Endothelial cell of umbilical vein (primary cell): ENCODE results near the gene PDE3A. TPM values are rescaled to one million over a fixed set of nuclear protein-coding genes. Genes with fewer than 3 reads are reported as not detected.
A peak's percentile ranks its signal among the peaks of the same experiment; 100 is the strongest.

ENCODE experiments used
- BruUV-seq: library from RNA; stranded (reverse); fragments of 400-500 nt; replicated peaks from 2 replicates; lab custom pipeline; 2021; lab: Mats Ljungman, UMichigan
- CTCF ChIA-PET: fragments of 300-600, 350-600 bp; sonication (Branson Sonifier 250); formaldehyde crosslinking; loops from one replicate; lab custom pipeline; 2021; ENCODE audit warnings: antibody characterized with exemption, inconsistent platforms; lab: Charles Lee
- POLR2A ChIA-PET: fragments of 300-600, 350-600 bp; sonication (Branson Sonifier 250); formaldehyde crosslinking; loops from one replicate; lab custom pipeline; 2021; ENCODE audit warnings: antibody characterized with exemption, inconsistent platforms; lab: Charles Lee
- DNase-seq: peaks from one replicate; pipeline ENCODE4 v3.0.0-alpha.2; 2011; ENCODE audit warnings: low read depth, low spot score
- FAIRE-seq: peaks from 2 replicates; lab custom pipeline; 2011; peaks lifted over from hg19 to GRCh38; lab: Jason Lieb, UNC
- H2AFZ ChIP-seq: 2 replicates; pipeline ENCODE4 v1.6.0; 2012; ENCODE audit warnings: low read depth, low read length, control low read depth, inconsistent platforms
- H3K27ac ChIP-seq: 2 replicates; pipeline ENCODE4 v1.5.1; 2011; ENCODE audit warnings: low read depth, mild to moderate bottlenecking, control low read depth, low read length, moderate library complexity; ENCODE audit not compliant: insufficient read depth
- H3K27me3 ChIP-seq, 2 experiments: 2 replicates each; pipeline versions ENCODE4 v1.6.0 to v1.6.1; 2011; ENCODE audit warnings: low read length in 2 of 2, mixed read lengths in 1 of 2; ENCODE audit not compliant: control insufficient read depth in 2 of 2, insufficient read depth in 2 of 2
- H3K36me3 ChIP-seq, 2 experiments: 2 replicates in 1 of 2; 3 replicates in 1 of 2; pipeline ENCODE4 v1.5.1; 2011; ENCODE audit warnings: low read length in 2 of 2, mild to moderate bottlenecking in 1 of 2, moderate library complexity in 1 of 2; ENCODE audit not compliant: control insufficient read depth in 2 of 2, insufficient read depth in 2 of 2; ENCODE audit errors: extremely low read depth in 1 of 2
- H3K4me1 ChIP-seq: 3 replicates; pipeline ENCODE4 v1.5.1; 2011; ENCODE audit warnings: mild to moderate bottlenecking, low read length; ENCODE audit not compliant: control insufficient read depth, insufficient read depth; ENCODE audit errors: extremely low read depth
- H3K4me2 ChIP-seq: 2 replicates; pipeline ENCODE4 v1.6.1; 2011; ENCODE audit warnings: low read length, control low read depth, mixed read lengths; ENCODE audit not compliant: insufficient read depth
- H3K4me3 ChIP-seq, 3 experiments: fragments of 200-600 bp in 1 of 3; sonication (generic), shearing (Covaris generic) in 1 of 3; replicated peaks in 1 of 3; 2 replicates each; pipeline ENCODE4 v1.5.1; 2011 to 2016; ENCODE audit warnings: control low read depth in 3 of 3, low read length in 3 of 3, mild to moderate bottlenecking in 2 of 3, inconsistent platforms in 1 of 3, low read depth in 1 of 3, moderate library complexity in 1 of 3; ENCODE audit not compliant: insufficient read depth in 1 of 3
- H3K79me2 ChIP-seq: 2 replicates; pipeline ENCODE4 v1.6.0; 2012; ENCODE audit warnings: low read length, inconsistent platforms; ENCODE audit not compliant: control insufficient read depth, insufficient read depth
- H3K9ac ChIP-seq: replicated peaks from 2 replicates; pipeline ENCODE3; 2011; ENCODE audit warnings: low read length, control low read depth; ENCODE audit not compliant: insufficient read depth; ENCODE audit errors: extremely low read depth
- H3K9me1 ChIP-seq: replicated peaks from 3 replicates; pipeline ENCODE4 v1.6.0; 2011; ENCODE audit warnings: mild to moderate bottlenecking, low read length; ENCODE audit not compliant: control insufficient read depth, insufficient read depth; ENCODE audit errors: extremely low read depth
- H3K9me3 ChIP-seq: replicated peaks from 2 replicates; pipeline ENCODE4 v1.5.1; 2012; ENCODE audit warnings: low read length, inconsistent platforms; ENCODE audit not compliant: control insufficient read depth, insufficient read depth
- H4K20me1 ChIP-seq: replicated peaks from 2 replicates; pipeline ENCODE3; 2011; ENCODE audit warnings: mild to moderate bottlenecking, low read length; ENCODE audit not compliant: control insufficient read depth, insufficient read depth; ENCODE audit errors: extremely low read depth
- EZH2 ChIP-seq: IDR thresholded peaks from 2 replicates; pipeline ENCODE4 v1.6.1; 2012; ENCODE audit warnings: borderline replicate concordance, low read depth, mild to moderate bottlenecking, moderate library complexity, low read length, inconsistent platforms; ENCODE audit not compliant: severe bottlenecking
- FOS ChIP-seq: IDR thresholded peaks from 2 replicates; pipeline ENCODE4 v1.6.1; 2011; ENCODE audit warnings: mild to moderate bottlenecking, low read length, moderate library complexity, borderline replicate concordance; ENCODE audit not compliant: insufficient read depth
- GATA2 ChIP-seq: IDR thresholded peaks from 2 replicates; pipeline ENCODE4 v1.7.0; 2011; ENCODE audit warnings: low read depth, mild to moderate bottlenecking, moderate library complexity, mixed read lengths, low read length; ENCODE audit not compliant: insufficient read length, insufficient read depth
- JUN ChIP-seq: IDR thresholded peaks from 2 replicates; pipeline ENCODE4 v1.6.1; 2011; ENCODE audit warnings: borderline replicate concordance, low read depth; ENCODE audit not compliant: insufficient read length, insufficient read depth
- POLR2A ChIP-seq: IDR thresholded peaks from 2 replicates; pipeline ENCODE4 v1.6.1; 2012; ENCODE audit warnings: low read depth, mild to moderate bottlenecking, control low read depth, low read length
- POLR2AphosphoS5 ChIP-seq: IDR thresholded peaks from 2 replicates; pipeline ENCODE4 v1.6.1; 2012; ENCODE audit warnings: low read depth, mild to moderate bottlenecking, control low read depth, low read length, moderate library complexity; ENCODE audit not compliant: insufficient read depth
- dilution Hi-C: fragments of 300-500 bp; cut with MboI; formaldehyde crosslinking; loops from one replicate; pipeline ENCODE4 v1.15.0; 2019; ENCODE audit warnings: low sequenced_read_pairs; ENCODE audit not compliant: extremely low pct_ligation_motif_present
- intact Hi-C: fragments of 100-400 bp; cut with micrococcal nuclease; formaldehyde crosslinking; loops from one replicate; pipeline ENCODE4 v1.10.0; 2022
- polyA plus RNA-seq, 4 experiments: library from polyadenylated mRNA; depleted of rRNA in 3 of 4; stranded (reverse) in 3 of 4; unstranded in 1 of 4; fragments of >200 nt; gene quantifications; 2 replicates each; pipeline versions ENCODE4 v1.2.1 to v1.2.3, GENCODE V29; 2011 to 2012; ENCODE audit warnings: missing spikeins in 1 of 4
- total RNA-seq: library from RNA; stranded (reverse); gene quantifications from 2 replicates; pipeline ENCODE4 v1.2.3, GENCODE V29; 2021
- TF ChIP-seq, protein P1 (sequence below): IDR thresholded peaks from 2 replicates; pipeline ENCODE4 v1.6.1; 2011; ENCODE audit not compliant: insufficient read depth, insufficient read length
- TF ChIP-seq, protein P2 (sequence below), 2 donors: IDR thresholded peaks; 1 replicate in 1 of 2; 2 replicates in 1 of 2; pipeline ENCODE4 v1.5.1; 2011; ENCODE audit warnings: low read length in 2 of 2, mild to moderate bottlenecking in 2 of 2, moderate library complexity in 2 of 2, control low read depth in 1 of 2, inconsistent platforms in 1 of 2, low read depth in 1 of 2; ENCODE audit not compliant: insufficient read depth in 1 of 2; ENCODE audit errors: extremely low read depth in 1 of 2

The PDE3A gene
- total and polyA plus RNA-seq, 2 donors (not counting 3 experiments of a cell fraction or from before 2014, with no cell fraction given): 14.0 to 27.4 TPM

DNA sequence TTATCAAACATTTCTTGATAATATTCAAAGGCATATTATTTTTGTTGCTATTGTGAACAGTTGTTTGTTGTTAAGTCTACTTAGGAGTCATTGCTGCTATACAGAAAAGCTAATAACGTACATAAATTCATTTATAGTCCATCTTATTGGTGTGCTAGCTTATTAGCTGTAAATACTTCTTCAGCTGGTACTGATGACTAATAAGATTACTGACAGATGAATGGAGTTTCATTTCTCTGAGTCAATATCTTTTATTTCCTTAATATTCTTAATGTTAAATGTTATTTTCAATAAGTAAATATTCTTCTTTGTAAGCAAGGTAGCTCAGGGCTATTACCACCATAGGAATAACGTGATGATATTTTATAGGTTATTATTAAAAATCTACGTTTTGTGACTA, 187.4 kb downstream of the PDE3A start:
- Histone ChIP-seq H3K27ac (no peak overlapping the region), H3K9ac (no peak overlapping the region), H3K79me2 (peaks cover 1% of the 10 kb centered on the region), H3K4me1 (peaks cover 11% of the 10 kb centered on the region), H4K20me1 (no peaks in the 10 kb centered on the region), H3K4me3 (no peak overlapping the region), H3K4me2 (peak overlapping the region; percentile 17), H2AFZ (no peak overlapping the region), H3K9me3 (no peaks in the 10 kb centered on the region), H3K27me3 (no peaks in the 10 kb centered on the region), H3K9me1 (no peaks in the 10 kb centered on the region), H3K36me3 (no peaks in the 10 kb centered on the region)
- ChIA-PET POLR2A (no interaction called here), CTCF (interaction anchor here (1.3 to 7.6 kb wide), 3 partner anchors 7 to 11 kb away, joined by 4 to 70 read pairs (median 5); no protein-coding TSS in a partner anchor)
- no TSS peak for BruUV-seq
- TF ChIP-seq, protein P1, sequence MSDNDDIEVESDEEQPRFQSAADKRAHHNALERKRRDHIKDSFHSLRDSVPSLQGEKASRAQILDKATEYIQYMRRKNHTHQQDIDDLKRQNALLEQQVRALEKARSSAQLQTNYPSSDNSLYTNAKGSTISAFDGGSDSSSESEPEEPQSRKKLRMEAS: no peak
- peak; percentile 26 for TF ChIP-seq FOS
- dilution Hi-C loops (no loop called here), intact Hi-C loops (no loop called here)
- DNase-seq: peak; percentile 37
- FAIRE-seq: no peak

DNA sequence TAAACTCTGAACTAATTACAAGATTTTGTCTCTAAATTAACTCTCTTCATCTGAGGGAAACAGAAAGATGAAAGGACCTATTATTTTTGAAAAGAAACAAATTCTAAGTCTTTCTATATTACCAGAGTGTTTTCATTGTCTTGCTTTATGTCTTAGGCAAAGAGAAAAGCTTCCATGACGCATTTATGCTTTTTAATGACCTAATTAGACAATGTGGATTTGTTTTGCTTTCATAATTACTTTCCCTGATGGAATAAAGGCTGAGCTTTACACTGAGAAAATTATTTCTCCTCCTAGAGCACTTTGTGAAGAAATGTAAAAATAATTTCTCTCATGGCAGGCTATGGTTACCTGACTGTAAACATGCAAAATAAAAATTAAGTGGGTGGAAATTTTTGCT, 188.8 kb downstream of the PDE3A start:
- no peak overlapping the region for H2AFZ ChIP-seq
- TF ChIP-seq, protein P1: no peak
- TF ChIP-seq, protein P2, sequence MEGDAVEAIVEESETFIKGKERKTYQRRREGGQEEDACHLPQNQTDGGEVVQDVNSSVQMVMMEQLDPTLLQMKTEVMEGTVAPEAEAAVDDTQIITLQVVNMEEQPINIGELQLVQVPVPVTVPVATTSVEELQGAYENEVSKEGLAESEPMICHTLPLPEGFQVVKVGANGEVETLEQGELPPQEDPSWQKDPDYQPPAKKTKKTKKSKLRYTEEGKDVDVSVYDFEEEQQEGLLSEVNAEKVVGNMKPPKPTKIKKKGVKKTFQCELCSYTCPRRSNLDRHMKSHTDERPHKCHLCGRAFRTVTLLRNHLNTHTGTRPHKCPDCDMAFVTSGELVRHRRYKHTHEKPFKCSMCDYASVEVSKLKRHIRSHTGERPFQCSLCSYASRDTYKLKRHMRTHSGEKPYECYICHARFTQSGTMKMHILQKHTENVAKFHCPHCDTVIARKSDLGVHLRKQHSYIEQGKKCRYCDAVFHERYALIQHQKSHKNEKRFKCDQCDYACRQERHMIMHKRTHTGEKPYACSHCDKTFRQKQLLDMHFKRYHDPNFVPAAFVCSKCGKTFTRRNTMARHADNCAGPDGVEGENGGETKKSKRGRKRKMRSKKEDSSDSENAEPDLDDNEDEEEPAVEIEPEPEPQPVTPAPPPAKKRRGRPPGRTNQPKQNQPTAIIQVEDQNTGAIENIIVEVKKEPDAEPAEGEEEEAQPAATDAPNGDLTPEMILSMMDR (IDR thresholded peaks at IDR 0.05; ENCODE audit: extremely low read depth in 1 of 2, insufficient read depth in 1 of 2, low read depth in 1 of 2, low read length in 2 of 2): no peak
- TF ChIP-seq JUN (no peak), GATA2 (no peak), POLR2A (no peak), POLR2AphosphoS5 (no peak), EZH2 (no peak)
- H3K4me3 ChIP-seq: no peak overlapping the region
- FAIRE-seq (no peak), DNase-seq (no peak)
- no peaks in the 10 kb centered on the region for H4K20me1 ChIP-seq
- no peak overlapping the region for H3K9ac ChIP-seq
- intact Hi-C loops (no loop called here), dilution Hi-C loops (no loop called here)
- H3K4me2 ChIP-seq: no peak overlapping the region
- no peak overlapping the region for H3K27ac ChIP-seq
- POLR2A ChIA-PET: interaction anchor here (0.6 kb wide), 1 partner anchor 670 kb away, joined by 3 read pairs; no protein-coding TSS in a partner anchor
- peaks cover 11% of the 10 kb centered on the region for H3K4me1 ChIP-seq
- H3K9me1 ChIP-seq: no peaks in the 10 kb centered on the region
- H3K27me3 ChIP-seq: no peaks in the 10 kb centered on the region
- H3K79me2 ChIP-seq: no peaks in the 10 kb centered on the region
- BruUV-seq: no TSS peak
- H3K9me3 ChIP-seq: no peaks in the 10 kb centered on the region
- no peaks in the 10 kb centered on the region for H3K36me3 ChIP-seq
- CTCF ChIA-PET: interaction anchor here (1.2 to 7.6 kb wide), 4 partner anchors 8 to 103 kb away, joined by 3 to 70 read pairs (median 4); no protein-coding TSS in a partner anchor
